ENCODE measurements around the gene PSMA2. TPM values are rescaled to one million over a fixed set of nuclear protein-coding genes. Genes with fewer than 3 reads are reported as not detected.

PSMA2 gene
- total RNA-seq, 4 donors from 2014 or later, result 178 to 246 (median 209) TPM

- Histone ChIP-seq H3K36me3 (no peaks in the 10 kb centered on the region), H3K27ac (no peak overlapping the region), H3K4me1 (no peaks in the 10 kb centered on the region), H3K4me3 (no peak overlapping the region), H3K27me3 (no peaks in the 10 kb centered on the region), H3K9me3 (no peaks in the 10 kb centered on the region)
- no peak for DNase-seq
- in situ Hi-C loops (cut with MboI; ENCODE audit: low sequenced_read_pairs in 4 of 4), result no loop called here
- no peak for ATAC-seq
- intact Hi-C loops (cut with DNase I; ENCODE audit: low total_unique reads), result no loop called here
- TF ChIP-seq POLR2A (IDR thresholded peaks at IDR 0.05) (no peak), CTCF (IDR thresholded peaks at IDR 0.05 in 4 of 5, conservative IDR thresholded peaks at IDR 0.05 in 1 of 5) (no peak)
Observed at GRCh38 chr7:42964293-42964692, 32.3 kb upstream of the PSMA2 start.

- no peak for DNase-seq
- in situ Hi-C loops (cut with MboI; ENCODE audit: low sequenced_read_pairs in 4 of 4), result no loop called here
- H3K4me1 ChIP-seq, result no peaks in the 10 kb centered on the region
Observed at GRCh38 chr7:42961170-42961569, 29.2 kb upstream of the PSMA2 start.

GRCh38 chr7:42960762-42961161 is 28.8 kb upstream of the PSMA2 start:
- DNase-seq (no peak), ATAC-seq (no peak)
- Histone ChIP-seq H3K27ac (no peak overlapping the region), H3K36me3 (no peaks in the 10 kb centered on the region), H3K4me1 (no peaks in the 10 kb centered on the region), H3K9me3 (peaks cover 0 to 3% (median 0%) of the 10 kb centered on the region in 3 donors), H3K27me3 (no peaks in the 10 kb centered on the region), H3K4me3 (no peak overlapping the region)
- TF ChIP-seq POLR2A (IDR thresholded peaks at IDR 0.05) (no peak), CTCF (IDR thresholded peaks at IDR 0.05 in 4 of 5, conservative IDR thresholded peaks at IDR 0.05 in 1 of 5) (no peak)
- in situ Hi-C loops (cut with MboI; ENCODE audit: low sequenced_read_pairs in 4 of 4), result no loop called here
- intact Hi-C loops (cut with DNase I; ENCODE audit: low total_unique reads), result no loop called here

More at GRCh38 chr7:42961170-42961569, 29.2 kb upstream of the PSMA2 start:
- no peak for ATAC-seq
- Histone ChIP-seq H3K4me3 (no peak overlapping the region), H3K9me3 (no peaks in the 10 kb centered on the region), H3K27ac (no peak overlapping the region), H3K36me3 (no peaks in the 10 kb centered on the region), H3K27me3 (no peaks in the 10 kb centered on the region)
- intact Hi-C loops (cut with DNase I; ENCODE audit: low total_unique reads), result no loop called here
- TF ChIP-seq POLR2A (IDR thresholded peaks at IDR 0.05) (no peak), CTCF (IDR thresholded peaks at IDR 0.05 in 4 of 5, conservative IDR thresholded peaks at IDR 0.05 in 1 of 5) (no peak)

- in situ Hi-C loops (cut with MboI; ENCODE audit: low sequenced_read_pairs in 4 of 4) (no loop called here), intact Hi-C loops (cut with DNase I; ENCODE audit: low total_unique reads) (no loop called here)
- Histone ChIP-seq H3K27ac (no peak overlapping the region), H3K4me3 (no peak overlapping the region), H3K27me3 (no peaks in the 10 kb centered on the region), H3K9me3 (peaks cover 0 to 3% (median 0%) of the 10 kb centered on the region in 3 donors), H3K36me3 (no peaks in the 10 kb centered on the region), H3K4me1 (no peaks in the 10 kb centered on the region)
- DNase-seq (no peak), ATAC-seq (no peak)
- TF ChIP-seq POLR2A (IDR thresholded peaks at IDR 0.05), result no peak
- no peak for TF ChIP-seq CTCF (IDR thresholded peaks at IDR 0.05 in 4 of 5, conservative IDR thresholded peaks at IDR 0.05 in 1 of 5)
Observed at GRCh38 chr7:42959549-42959948, 27.6 kb upstream of the PSMA2 start.

GRCh38 chr7:42956062-42956461 is 24.1 kb upstream of the PSMA2 start:
- Histone ChIP-seq H3K36me3 (no peaks in the 10 kb centered on the region), H3K27ac (no peak overlapping the region), H3K4me1 (no peaks in the 10 kb centered on the region), H3K27me3 (no peaks in the 10 kb centered on the region), H3K4me3 (no peak overlapping the region), H3K9me3 (peaks cover 0 to 3% (median 0%) of the 10 kb centered on the region in 3 donors)
- DNase-seq (no peak), ATAC-seq (no peak)
- intact Hi-C loops (cut with DNase I; ENCODE audit: low total_unique reads), result no loop called here
- in situ Hi-C loops (cut with MboI; ENCODE audit: low sequenced_read_pairs in 4 of 4), result no loop called here
- TF ChIP-seq POLR2A (IDR thresholded peaks at IDR 0.05) (no peak), CTCF (IDR thresholded peaks at IDR 0.05 in 4 of 5, conservative IDR thresholded peaks at IDR 0.05 in 1 of 5) (no peak)

Data from gastrocnemius medialis (tissue), 4 donors.